IPS DF 6.9 (cell line): ENCODE measurements around the gene MISP3.

ENCODE experiments used
- DNase-seq: peaks from one replicate; pipeline ENCODE4 v3.0.0-alpha.2; 2013; ENCODE audit warnings: low read depth, low spot score
- H3K27ac ChIP-seq: one replicate; pipeline ENCODE4 v1.5.1; 2013; ENCODE audit warnings: low read length, control low read depth
- H3K27me3 ChIP-seq: 2 replicates; pipeline ENCODE4 v1.6.1; 2013; ENCODE audit warnings: mild to moderate bottlenecking, low read length; ENCODE audit not compliant: control insufficient read depth, insufficient read depth
- H3K36me3 ChIP-seq: 2 replicates; pipeline ENCODE4 v1.6.1; 2013; ENCODE audit warnings: low read length; ENCODE audit not compliant: control insufficient read depth, insufficient read depth
- H3K4me1 ChIP-seq: 2 replicates; pipeline ENCODE4 v1.6.1; 2013; ENCODE audit warnings: low read length; ENCODE audit not compliant: control insufficient read depth, insufficient read depth
- H3K4me3 ChIP-seq: 2 replicates; pipeline ENCODE4 v1.5.1; 2013; ENCODE audit warnings: mild to moderate bottlenecking, low read length
- H3K9me3 ChIP-seq: 2 replicates; pipeline ENCODE4 v1.6.1; 2013; ENCODE audit warnings: low read length, inconsistent platforms; ENCODE audit not compliant: control insufficient read depth, insufficient read depth
- WGBS: extraction: QIAGEN DNeasy Blood & Tissue Kit; methylation state at CpG from one replicate; pipeline ENCODE4 v1.1.7; 2013; ENCODE audit warnings: mixed read lengths, missing lambda C conversion rate; ENCODE audit not compliant: insufficient read length, insufficient coverage; 5-methylcytosine and 5-hydroxymethylcytosine counted together

Gene MISP3

DNA sequence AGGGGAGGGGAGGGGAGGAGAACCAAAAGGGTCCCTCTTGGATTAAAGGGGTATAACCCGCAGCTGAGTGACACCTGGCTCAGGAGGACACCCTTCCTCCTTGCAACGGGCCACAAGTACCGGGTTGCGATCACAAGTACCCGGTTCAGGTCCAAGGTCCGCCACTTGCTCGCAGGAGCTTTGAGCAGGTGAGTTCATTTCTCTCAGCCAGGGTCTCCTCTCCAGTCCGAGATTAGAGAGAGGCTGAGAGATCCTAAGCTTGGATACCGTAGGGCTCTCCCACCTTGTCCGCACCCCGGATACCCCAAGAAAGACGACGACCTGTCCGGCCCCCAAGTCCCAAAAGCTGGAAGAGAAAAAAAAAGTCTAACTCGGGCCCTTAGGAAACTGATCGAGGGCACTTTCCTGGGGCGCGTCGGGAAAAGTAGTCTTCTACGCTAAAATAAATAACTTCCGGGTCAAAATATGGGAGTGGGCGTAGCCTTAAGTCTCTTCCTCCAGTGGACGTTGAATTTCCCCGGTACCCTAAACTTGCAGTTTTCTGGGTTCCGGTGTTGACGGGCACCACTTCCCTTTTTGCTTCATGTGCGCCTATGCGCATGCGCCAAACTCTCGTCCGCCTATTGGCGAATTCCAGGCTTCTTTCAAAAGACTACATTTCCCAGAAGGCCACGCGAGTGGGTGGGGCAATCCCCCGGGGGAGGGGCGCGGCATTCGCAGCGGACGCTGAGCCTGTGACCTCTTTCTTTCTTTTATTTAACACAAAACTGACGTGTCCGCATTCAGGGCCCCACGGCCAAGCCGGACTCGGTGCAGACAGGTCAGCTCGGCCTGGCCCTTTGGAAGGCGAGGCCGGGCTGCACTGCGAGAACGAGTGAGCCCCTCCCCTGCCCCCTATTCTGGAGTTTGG is 8.6 kb downstream of the MISP3 start:
- H3K9me3 ChIP-seq: no peaks in the 10 kb centered on the region
- H3K36me3 ChIP-seq: no peaks in the 10 kb centered on the region
- WGBS: no CpG with 5 or more reads among the region's 50 CpGs
- H3K27me3 ChIP-seq: no peaks in the 10 kb centered on the region
- DNase-seq: peak; percentile 98
- no peak overlapping the region for H3K27ac ChIP-seq
- H3K4me1 ChIP-seq: peaks cover 2% of the 10 kb centered on the region; the same call in 1 of the 2 replicates
- peak overlapping the region; percentile 93 for H3K4me3 ChIP-seq

DNA sequence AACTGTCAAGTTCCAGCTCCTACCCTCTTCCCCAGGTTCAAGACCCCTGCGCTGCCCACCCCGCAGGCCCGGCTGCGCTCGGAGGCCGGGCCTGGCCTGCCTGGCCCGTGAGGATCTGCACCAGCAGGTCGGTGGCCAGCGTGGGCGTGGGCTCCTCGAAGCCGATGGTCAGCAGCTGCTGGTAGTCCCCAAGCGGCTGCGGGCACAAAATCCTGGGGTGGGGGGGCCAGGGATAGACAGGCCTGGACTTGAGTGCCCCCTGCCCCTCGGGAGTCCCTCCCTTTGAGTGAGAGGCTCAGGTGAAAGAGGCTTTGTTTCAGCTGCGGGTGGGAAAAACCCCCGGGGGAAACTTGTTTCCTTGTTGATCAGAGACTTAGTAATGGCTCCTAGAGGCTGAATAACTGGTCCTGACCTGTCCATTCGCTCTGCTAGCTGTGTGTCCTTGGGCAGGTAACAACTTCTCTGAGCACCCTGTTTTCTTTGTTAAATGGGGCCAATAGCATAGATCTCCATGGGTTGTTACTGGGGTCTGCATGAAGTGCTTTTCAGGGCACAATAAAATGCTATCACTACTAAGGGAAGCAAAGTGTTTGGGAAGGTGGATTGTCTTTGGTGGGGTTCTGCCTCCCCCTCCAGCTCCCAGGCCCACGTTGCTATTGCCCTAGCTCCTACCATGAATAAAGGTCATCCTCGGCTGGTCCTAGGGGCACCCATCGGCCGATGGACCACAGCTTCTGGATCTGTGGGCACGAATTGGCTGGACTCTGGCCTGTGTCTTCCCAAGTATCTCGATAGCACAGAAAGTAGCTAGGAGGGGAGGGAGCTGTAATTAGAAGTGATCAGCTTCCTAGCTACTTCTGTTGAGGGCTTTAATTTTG is 9.4 kb downstream of the MISP3 start:
- Histone ChIP-seq H3K4me1 (peaks cover 2% of the 10 kb centered on the region; the same call in 1 of the 2 replicates), H3K4me3 (peak overlapping the region; percentile 93; the same call in 1 of the 2 replicates), H3K27ac (no peak overlapping the region), H3K36me3 (no peaks in the 10 kb centered on the region), H3K9me3 (no peaks in the 10 kb centered on the region), H3K27me3 (no peaks in the 10 kb centered on the region)
- no CpG with 5 or more reads among the region's 24 CpGs for WGBS
- DNase-seq: no peak

DNA sequence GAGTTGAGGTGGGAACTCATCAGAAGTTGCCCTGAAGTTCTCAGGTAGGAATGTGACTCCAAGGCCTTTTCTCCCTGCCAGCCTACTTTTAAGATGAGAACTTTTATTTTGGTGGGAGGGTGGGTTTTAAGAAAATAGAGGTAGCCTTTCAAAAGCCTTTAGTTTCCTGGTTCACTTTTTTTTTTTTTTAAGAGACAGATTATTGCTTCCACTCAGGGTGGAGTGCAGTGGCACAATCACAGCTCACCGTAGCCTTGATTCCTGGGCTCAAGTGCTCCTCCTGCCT is 10.0 kb downstream of the MISP3 start:
- WGBS: no CpG with 5 or more reads among the region's 1 CpG
- no peak overlapping the region for H3K4me3 ChIP-seq
- H3K27ac ChIP-seq: no peak overlapping the region
- no peaks in the 10 kb centered on the region for H3K36me3 ChIP-seq
- no peak for DNase-seq
- H3K27me3 ChIP-seq: no peaks in the 10 kb centered on the region
- no peaks in the 10 kb centered on the region for H3K9me3 ChIP-seq
- H3K4me1 ChIP-seq: peaks cover 2% of the 10 kb centered on the region; the same call in 1 of the 2 replicates

DNA sequence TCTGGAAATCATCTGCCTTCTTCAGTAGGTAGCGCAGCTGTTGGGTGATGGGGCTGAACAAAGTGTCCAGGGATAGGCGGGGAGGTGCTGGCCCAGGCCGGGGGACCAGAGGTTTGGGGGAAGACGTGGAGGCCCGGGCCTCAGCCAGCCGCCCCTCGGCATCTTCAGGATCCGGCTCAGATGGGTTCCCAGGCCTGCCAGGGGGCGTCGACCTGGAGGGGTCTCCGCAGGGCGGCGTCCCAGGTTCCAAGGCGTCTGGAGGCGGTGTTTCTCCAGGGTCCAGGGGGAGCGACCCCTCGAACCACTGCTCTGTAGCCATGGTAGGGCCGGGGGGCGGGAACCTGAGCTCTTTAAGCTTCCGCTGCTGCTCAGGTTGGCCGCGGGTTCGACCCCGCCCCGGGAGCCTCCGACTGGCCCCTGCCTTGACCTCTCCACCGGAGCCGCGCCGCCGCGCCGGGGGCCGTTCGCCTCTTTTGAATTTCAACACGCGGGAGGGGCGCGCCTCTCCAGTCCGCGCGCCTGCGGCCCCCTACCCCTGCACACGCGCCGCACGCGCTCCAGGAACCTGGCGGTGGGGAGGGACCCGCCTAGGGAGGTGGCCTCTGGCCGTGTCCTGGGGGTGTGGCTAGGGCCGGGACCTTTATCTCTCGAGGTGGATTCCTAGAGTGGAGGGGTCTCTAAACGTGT is 12.9 kb downstream of the MISP3 start, which contains the start of gene C19orf67:
Gene C19orf67, minus strand, starts transcription at position 475 of the 687 bp plus-strand sequence. Its CDS starts 156 bp downstream, at position 319.
- H3K4me3 ChIP-seq: no peak within 1 kb of the TSS
- H3K9me3 ChIP-seq: no peaks in the 10 kb centered on the region
- no peaks in the 10 kb centered on the region for H3K27me3 ChIP-seq
- WGBS: no CpG with 5 or more reads among the region's 54 CpGs
- no peak within 1 kb of the TSS for H3K27ac ChIP-seq
- H3K4me1 ChIP-seq: peaks cover 4% of the 10 kb centered on the region; the same call in 1 of the 2 replicates
- DNase-seq: no peak
- peaks cover 8% of the 10 kb centered on the region for H3K36me3 ChIP-seq

DNA sequence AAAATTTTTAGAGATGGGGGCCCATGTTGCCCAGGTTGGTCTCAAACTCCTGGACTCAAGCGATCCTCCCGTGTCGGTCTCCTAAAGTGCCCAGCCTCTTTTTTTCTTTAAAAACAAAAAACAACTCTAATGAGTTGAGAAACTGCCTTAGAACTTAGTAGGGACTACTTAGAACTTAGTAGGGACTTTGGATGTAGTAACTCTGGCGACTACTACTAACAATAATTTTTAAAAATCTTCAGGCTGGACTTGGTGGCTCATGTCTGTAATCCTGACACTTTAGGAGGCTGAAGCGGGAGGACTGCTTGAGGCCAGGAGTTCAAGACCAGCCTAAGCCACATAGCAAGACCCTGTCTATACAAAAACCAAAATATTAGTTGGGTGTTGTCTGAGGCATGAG is 13.5 kb downstream of the MISP3 start:
- no peak overlapping the region for H3K27ac ChIP-seq
- DNase-seq: no peak
- peaks cover 4% of the 10 kb centered on the region; the same call in 1 of the 2 replicates for H3K4me1 ChIP-seq
- no peaks in the 10 kb centered on the region for H3K9me3 ChIP-seq
- H3K27me3 ChIP-seq: no peaks in the 10 kb centered on the region
- H3K4me3 ChIP-seq: no peak overlapping the region
- peaks cover 8% of the 10 kb centered on the region for H3K36me3 ChIP-seq
- WGBS: no CpG with 5 or more reads among the region's 5 CpGs

DNA sequence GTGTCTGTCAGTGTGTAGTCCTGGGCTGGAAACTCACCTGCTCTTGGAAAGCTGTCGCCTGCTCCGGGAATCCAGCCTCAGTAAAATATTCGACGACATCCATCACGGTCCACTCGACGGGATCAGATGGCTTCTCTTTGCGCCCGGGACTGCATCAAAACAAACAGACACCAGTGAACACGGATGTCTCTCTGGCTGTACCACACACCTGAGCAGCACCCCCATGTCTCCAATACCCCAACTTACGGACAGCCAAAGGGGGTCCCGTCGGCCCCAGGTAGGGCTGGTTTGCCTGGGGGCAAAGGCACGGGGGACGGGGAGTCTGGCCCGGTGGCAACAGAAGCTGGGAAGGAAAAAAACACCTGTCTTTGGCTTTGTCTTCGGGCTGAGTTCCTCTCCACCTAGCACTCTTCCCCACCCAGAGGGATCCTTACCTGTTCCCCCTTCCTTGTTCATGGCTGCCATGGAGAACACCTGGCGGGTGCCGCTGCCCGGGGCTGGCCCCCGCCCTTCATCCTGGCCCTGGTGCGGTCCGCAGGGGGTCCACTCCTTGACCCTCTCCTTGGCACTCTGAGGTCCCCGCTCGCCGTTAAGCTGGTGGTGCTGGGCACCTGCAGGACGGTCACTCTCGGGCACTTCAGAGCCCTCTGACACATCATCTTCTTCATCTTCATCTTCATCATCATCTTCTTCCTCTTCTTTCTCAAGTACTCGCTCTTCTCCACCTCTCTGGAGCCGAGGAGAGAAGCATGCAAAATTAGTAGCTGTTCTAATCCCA is 16.2 kb downstream of the MISP3 start:
- peak overlapping the region; percentile 93; the same call in 1 of the 2 replicates for H3K4me3 ChIP-seq
- peaks cover 3% of the 10 kb centered on the region; the same call in 1 of the 2 replicates for H3K4me1 ChIP-seq
- no peaks in the 10 kb centered on the region for H3K9me3 ChIP-seq
- no CpG with 5 or more reads among the region's 30 CpGs for WGBS
- H3K36me3 ChIP-seq: peaks cover 8% of the 10 kb centered on the region
- no peak overlapping the region for H3K27ac ChIP-seq
- no peak for DNase-seq
- H3K27me3 ChIP-seq: no peaks in the 10 kb centered on the region

DNA sequence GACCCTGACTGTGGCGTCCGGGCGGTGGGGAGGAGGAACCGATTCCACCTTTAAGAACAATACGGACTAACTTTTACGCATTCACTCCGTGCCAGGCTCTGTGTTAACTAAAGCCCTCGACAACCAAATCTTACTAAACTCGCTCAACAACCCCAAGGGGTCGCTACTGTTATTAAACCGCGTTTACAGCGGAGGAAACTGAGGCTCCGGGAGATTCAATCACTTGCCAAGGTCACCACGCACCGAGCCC is 16.8 kb downstream of the MISP3 start:
- peaks cover 3% of the 10 kb centered on the region; the same call in 1 of the 2 replicates for H3K4me1 ChIP-seq
- no peaks in the 10 kb centered on the region for H3K27me3 ChIP-seq
- no peak for DNase-seq
- peak overlapping the region; percentile 93; the same call in 1 of the 2 replicates for H3K4me3 ChIP-seq
- no peak overlapping the region for H3K27ac ChIP-seq
- H3K36me3 ChIP-seq: peaks cover 8% of the 10 kb centered on the region
- H3K9me3 ChIP-seq: no peaks in the 10 kb centered on the region
- no CpG with 5 or more reads among the region's 16 CpGs for WGBS

DNA sequence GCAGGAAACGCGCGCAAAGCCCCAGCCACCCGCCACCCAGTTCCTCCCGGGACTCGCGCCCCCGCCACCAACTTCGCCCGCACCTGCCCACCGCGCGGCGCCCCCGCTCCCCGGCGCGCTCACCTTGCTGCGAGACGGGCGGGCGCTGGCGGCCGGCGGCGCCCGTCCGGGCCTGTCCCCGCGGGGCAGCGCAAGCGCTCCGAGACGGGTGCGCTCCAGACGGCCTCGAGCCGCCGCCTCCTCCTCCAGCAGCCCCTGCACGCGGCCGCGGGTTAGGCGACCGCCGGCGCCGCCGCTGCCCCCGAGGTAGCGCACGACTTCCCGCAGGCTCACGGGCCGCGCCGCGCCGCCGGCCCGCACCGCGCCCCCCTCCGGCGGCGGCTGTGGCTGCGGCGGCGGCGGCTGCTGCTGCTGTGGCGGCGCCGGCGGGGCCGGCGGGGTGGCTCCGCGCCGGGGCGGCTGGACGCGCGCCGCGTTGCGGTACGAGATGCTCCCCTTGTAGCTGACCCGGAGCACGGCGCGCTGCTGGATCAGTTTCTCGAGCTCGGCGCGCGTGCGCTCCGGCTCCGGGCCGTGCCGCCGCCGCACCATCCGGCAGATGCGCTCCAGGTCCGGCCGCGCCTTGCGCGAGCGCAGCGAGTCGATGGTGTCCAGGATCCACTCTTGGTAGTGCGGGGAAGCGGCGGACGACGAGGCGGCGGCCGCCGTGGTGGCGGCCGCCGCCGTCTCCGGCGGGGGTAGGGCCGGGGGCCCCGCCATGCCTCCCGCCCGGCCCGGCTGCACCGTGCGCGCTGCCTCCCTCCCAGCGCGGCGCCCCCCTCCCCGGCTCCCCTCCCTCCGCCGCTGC is 17.3 kb downstream of the MISP3 start:
- Histone ChIP-seq H3K27me3 (no peaks in the 10 kb centered on the region), H3K9me3 (no peaks in the 10 kb centered on the region), H3K27ac (no peak overlapping the region), H3K4me3 (peak overlapping the region; percentile 93; the same call in 1 of the 2 replicates), H3K36me3 (peaks cover 8% of the 10 kb centered on the region), H3K4me1 (peaks cover 3% of the 10 kb centered on the region; the same call in 1 of the 2 replicates)
- no peak for DNase-seq
- no CpG with 5 or more reads among the region's 142 CpGs for WGBS

DNA sequence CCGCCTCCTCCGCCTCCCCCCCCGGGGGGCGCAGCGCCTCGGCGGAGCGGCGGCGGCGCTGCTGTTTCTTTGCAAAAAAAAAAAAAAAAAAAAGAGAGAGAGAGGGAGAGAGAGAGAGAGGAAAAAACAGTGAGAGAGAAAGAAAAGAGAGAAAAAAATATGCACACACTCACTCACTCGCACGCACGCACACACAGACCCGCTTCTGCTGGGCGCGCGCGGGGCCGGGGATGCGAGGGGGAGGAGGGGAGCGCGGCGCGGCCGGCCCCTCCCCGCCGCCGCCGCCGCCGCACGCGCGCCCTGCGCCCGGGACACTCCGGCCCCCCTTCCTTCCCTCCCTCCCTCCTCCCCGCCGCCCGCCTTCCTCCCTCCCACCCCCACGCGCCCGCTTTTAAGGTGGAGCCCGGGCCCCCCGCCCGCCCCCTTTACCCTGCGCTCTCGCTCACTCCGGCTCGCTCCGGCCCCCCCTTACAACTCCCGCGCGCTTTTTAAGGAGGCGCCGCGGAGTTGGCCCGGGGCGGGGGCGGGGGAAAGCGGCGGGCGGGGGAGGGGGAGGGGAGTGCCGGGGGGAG is 18.0 kb downstream of the MISP3 start, which contains the start of gene SAMD1:
Gene SAMD1, minus strand, starts transcription at position 243 of the 572 bp plus-strand sequence.
- H3K27ac ChIP-seq: no peak within 1 kb of the TSS
- H3K4me1 ChIP-seq: peaks cover 3% of the 10 kb centered on the region; the same call in 1 of the 2 replicates
- no CpG with 5 or more reads among the region's 65 CpGs for WGBS
- no peaks in the 10 kb centered on the region for H3K27me3 ChIP-seq
- no peaks in the 10 kb centered on the region for H3K9me3 ChIP-seq
- H3K36me3 ChIP-seq: peaks cover 8% of the 10 kb centered on the region
- DNase-seq: no peak
- peak within 1 kb of the TSS; percentile 93 for H3K4me3 ChIP-seq
